H9 (cell line): ENCODE measurements around the gene CENPP. TPM values are rescaled to one million over a fixed set of nuclear protein-coding genes. Genes with fewer than 3 reads are reported as not detected.

Source experiments
- DNase-seq: peaks from one replicate; pipeline ENCODE4 v3.0.0-alpha.2; 2017
- H2AFZ ChIP-seq: one replicate; pipeline ENCODE4 v1.6.1; 2013; ENCODE audit warnings: mild to moderate bottlenecking, low read length, control low read depth, moderate library complexity
- H2AK5ac ChIP-seq: 2 replicates; pipeline ENCODE4 v1.6.1; 2013; ENCODE audit warnings: low read length, control low read depth, mixed read lengths; ENCODE audit not compliant: insufficient read length
- H2BK120ac ChIP-seq: one replicate; pipeline ENCODE4 v1.6.1; 2013; ENCODE audit warnings: low read depth, mild to moderate bottlenecking, low read length, control low read depth, inconsistent platforms; ENCODE audit not compliant: poor library complexity, severe bottlenecking
- H2BK12ac ChIP-seq: 2 replicates; pipeline ENCODE4 v1.6.1; 2013; ENCODE audit warnings: low read length, control low read depth, mixed read lengths, low read depth; ENCODE audit not compliant: insufficient read length
- H2BK15ac ChIP-seq: 2 replicates; pipeline ENCODE4 v1.6.1; 2013; ENCODE audit warnings: low read depth, low read length, control low read depth
- H2BK20ac ChIP-seq: one replicate; pipeline ENCODE4 v1.6.1; 2013; ENCODE audit warnings: low read depth, mild to moderate bottlenecking, low read length, control low read depth, inconsistent platforms; ENCODE audit not compliant: poor library complexity, severe bottlenecking
- H2BK5ac ChIP-seq: 2 replicates; pipeline ENCODE4 v1.6.1; 2013; ENCODE audit warnings: low read length, control low read depth, mixed read lengths; ENCODE audit not compliant: insufficient read length
- H3K14ac ChIP-seq: 2 replicates; pipeline ENCODE4 v1.6.1; 2013; ENCODE audit warnings: low read length, control low read depth; ENCODE audit not compliant: insufficient read depth
- H3K18ac ChIP-seq: 2 replicates; pipeline ENCODE4 v1.6.1; 2013; ENCODE audit warnings: low read depth, mild to moderate bottlenecking, mixed read lengths, low read length, control low read depth; ENCODE audit not compliant: insufficient read length
- H3K23ac ChIP-seq: 2 replicates; pipeline ENCODE4 v1.6.1; 2013; ENCODE audit warnings: low read length, control low read depth, mixed read lengths, low read depth; ENCODE audit not compliant: insufficient read length
- H3K23me2 ChIP-seq: 2 replicates; pipeline ENCODE4 v1.6.1; 2013; ENCODE audit warnings: low read depth, mild to moderate bottlenecking, mixed read lengths, low read length, control low read depth; ENCODE audit not compliant: insufficient read length, poor library complexity, severe bottlenecking
- H3K27ac ChIP-seq: 2 replicates; pipeline ENCODE4 v1.5.1; 2013; ENCODE audit warnings: low read length, control low read depth, mixed read lengths, low read depth; ENCODE audit not compliant: insufficient read length
- H3K27me3 ChIP-seq: 2 replicates; pipeline ENCODE4 v1.6.1; 2013; ENCODE audit warnings: low read length, control low read depth, inconsistent platforms; ENCODE audit not compliant: insufficient read depth
- H3K4ac ChIP-seq: 2 replicates; pipeline ENCODE4 v1.6.1; 2013; ENCODE audit warnings: low read depth, mild to moderate bottlenecking, control low read depth, inconsistent platforms, low read length, moderate library complexity
- H3K4me1 ChIP-seq: 2 replicates; pipeline ENCODE4 v1.6.1; 2013; ENCODE audit warnings: low read length, control low read depth, inconsistent platforms; ENCODE audit not compliant: insufficient read depth
- H3K4me2 ChIP-seq: 2 replicates; pipeline ENCODE4 v1.6.1; 2013; ENCODE audit warnings: low read length, control low read depth, mixed read lengths; ENCODE audit not compliant: insufficient read length, insufficient read depth
- H3K56ac ChIP-seq: 2 replicates; pipeline ENCODE4 v1.6.1; 2013; ENCODE audit warnings: low read depth, mild to moderate bottlenecking, mixed read lengths, low read length, control low read depth; ENCODE audit not compliant: insufficient read length
- H3K79me1 ChIP-seq: 2 replicates; pipeline ENCODE4 v1.6.1; 2013; ENCODE audit warnings: low read depth, mild to moderate bottlenecking, moderate library complexity, low read length, control low read depth, inconsistent platforms; ENCODE audit not compliant: insufficient read depth, poor library complexity, severe bottlenecking
- H3K79me2 ChIP-seq: 2 replicates; pipeline ENCODE4 v1.6.1; 2013; ENCODE audit warnings: low read length, control low read depth, inconsistent platforms; ENCODE audit not compliant: insufficient read depth
- H3K9ac ChIP-seq: 2 replicates; pipeline ENCODE4 v1.6.1; 2013; ENCODE audit warnings: low read length, control low read depth, mixed read lengths; ENCODE audit not compliant: insufficient read length; ENCODE audit errors: extremely low read depth
- H3K9me3 ChIP-seq: one replicate; pipeline ENCODE4 v1.6.1; 2013; ENCODE audit warnings: low read depth, low read length, inconsistent platforms; ENCODE audit not compliant: control insufficient read depth
- H3T11ph ChIP-seq: one replicate; pipeline ENCODE4 v1.6.1; 2013; ENCODE audit warnings: mild to moderate bottlenecking, low read length, control low read depth, inconsistent platforms
- H4K20me1 ChIP-seq: one replicate; pipeline ENCODE4 v1.6.1; 2013; ENCODE audit not compliant: control insufficient read depth, insufficient read length, insufficient read depth
- H4K5ac ChIP-seq: 2 replicates; pipeline ENCODE4 v1.6.1; 2013; ENCODE audit warnings: low read depth, mild to moderate bottlenecking, mixed read lengths, low read length, control low read depth; ENCODE audit not compliant: insufficient read length
- H4K8ac ChIP-seq: replicated peaks from 2 replicates; pipeline ENCODE4 v1.6.1; 2013; ENCODE audit warnings: low read length, control low read depth, mixed read lengths, low read depth; ENCODE audit not compliant: insufficient read length
- H4K91ac ChIP-seq: 2 replicates; pipeline ENCODE4 v1.6.1; 2013; ENCODE audit warnings: low read depth, mild to moderate bottlenecking, moderate library complexity, mixed read lengths, low read length, control low read depth; ENCODE audit not compliant: insufficient read length
- H3K27ac Mint-ChIP-seq, 3 experiments: 2 replicates in 2 of 3; 3 replicates in 1 of 3; pipeline ENCODE4 v1.8.0; 2020 to 2021; ENCODE audit warnings: mixed read lengths in 3 of 3, mild to moderate bottlenecking in 1 of 3, moderate library complexity in 1 of 3
- H3K27me3 Mint-ChIP-seq: 2 replicates; pipeline ENCODE4 v1.8.0; 2021; ENCODE audit warnings: low read depth, mild to moderate bottlenecking, moderate library complexity, mixed read lengths
- H3K36me3 Mint-ChIP-seq, 3 experiments: 2 replicates in 2 of 3; 3 replicates in 1 of 3; pipeline ENCODE4 v1.8.0; 2020 to 2021; ENCODE audit warnings: low read depth in 3 of 3, mixed read lengths in 3 of 3; ENCODE audit not compliant: insufficient read depth in 1 of 3
- H3K4me1 Mint-ChIP-seq, 2 experiments: 2 replicates each; pipeline ENCODE4 v1.8.0; 2020; ENCODE audit warnings: mixed read lengths in 2 of 2
- H3K4me3 Mint-ChIP-seq, 2 experiments: 2 replicates in 1 of 2; 3 replicates in 1 of 2; pipeline ENCODE4 v1.8.0; 2020 to 2021; ENCODE audit warnings: mild to moderate bottlenecking in 2 of 2, mixed read lengths in 2 of 2, moderate library complexity in 1 of 2
- H3K9me3 Mint-ChIP-seq, 2 experiments: 2 replicates in 1 of 2; 3 replicates in 1 of 2; pipeline ENCODE4 v1.8.0; 2020; ENCODE audit warnings: mild to moderate bottlenecking in 2 of 2, mixed read lengths in 2 of 2, moderate library complexity in 1 of 2
- WGBS: extraction: QIAGEN DNeasy Blood & Tissue Kit; methylation state at CpG from one replicate; pipeline ENCODE4 v1.1.7; 2013; ENCODE audit warnings: missing lambda C conversion rate, low lambda C conversion rate, mixed read lengths; ENCODE audit not compliant: insufficient read length; ENCODE audit errors: extremely low coverage; 5-methylcytosine and 5-hydroxymethylcytosine counted together
- total RNA-seq: library from RNA; stranded (reverse); gene quantifications from 2 replicates; pipeline ENCODE4 v1.2.1, GENCODE V29; 2021
- TF ChIP-seq, protein P1 (sequence below): fragments of 200-600 bp; sonication (generic); conservative IDR thresholded peaks from 3 replicates; pipeline ENCODE4 v1.8.0; 2021; ENCODE audit warnings: antibody characterized with exemption, mild to moderate bottlenecking

Gene CENPP
- total RNA-seq, 1 experiment from 2014 or later = 9.1 TPM

DNA sequence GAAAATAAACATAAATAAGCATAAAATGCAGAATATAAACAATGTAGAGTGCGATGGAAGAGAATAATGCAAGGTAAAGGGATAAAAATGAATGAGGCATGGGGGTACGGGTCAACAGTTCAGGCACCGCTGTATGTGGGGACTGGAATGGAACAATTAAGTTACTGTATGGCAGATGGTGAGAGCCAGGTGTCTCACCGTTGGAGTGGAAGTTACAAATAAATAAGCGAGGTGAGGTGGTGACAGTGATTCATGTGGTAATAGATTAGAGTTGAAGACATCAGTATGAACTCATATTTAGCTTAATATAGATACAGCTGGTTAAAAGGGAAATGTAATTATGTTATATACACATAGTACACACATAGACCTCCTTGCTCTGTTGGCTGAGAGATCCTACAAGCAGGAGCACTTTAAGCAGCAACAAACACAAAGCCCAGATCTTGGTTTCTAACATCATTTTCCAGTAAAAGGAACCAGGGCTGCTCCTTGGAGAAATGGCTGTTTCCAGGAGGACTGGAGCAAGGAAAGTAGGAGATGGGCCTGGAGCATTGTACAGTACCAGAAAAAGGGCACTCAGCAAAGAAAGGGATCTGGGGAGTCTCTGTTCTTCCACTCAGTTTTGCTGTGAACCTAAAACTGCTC is 100.9 kb downstream of the CENPP start:
- Histone ChIP-seq H2AK5ac (no peak overlapping the region), H2AFZ (no peak overlapping the region), H3T11ph (no peak overlapping the region), H3K23ac (no peak overlapping the region), H3K14ac (no peak overlapping the region), H2BK20ac (no peak overlapping the region), H4K91ac (no peak overlapping the region), H2BK15ac (no peak overlapping the region), H3K4ac (no peak overlapping the region), H3K9me3 (no peaks in the 10 kb centered on the region), H3K27ac (no peak overlapping the region), H3K4me1 (no peaks in the 10 kb centered on the region), H3K4me2 (no peak overlapping the region), H3K18ac (no peak overlapping the region), H3K27me3 (no peaks in the 10 kb centered on the region), H4K5ac (no peak overlapping the region), H2BK12ac (no peak overlapping the region), H2BK5ac (no peak overlapping the region), H3K23me2 (no peaks in the 10 kb centered on the region), H4K20me1 (no peaks in the 10 kb centered on the region), H2BK120ac (no peak overlapping the region), H3K79me2 (no peaks in the 10 kb centered on the region), H3K9ac (no peak overlapping the region), H3K56ac (no peak overlapping the region), H3K79me1 (no peaks in the 10 kb centered on the region), H4K8ac (no peak overlapping the region)
- Mint-ChIP-seq H3K4me3 (no peak overlapping the region), H3K27ac (no peak overlapping the region), H3K27me3 (no peaks in the 10 kb centered on the region), H3K36me3 (no peaks in the 10 kb centered on the region), H3K4me1 (no peaks in the 10 kb centered on the region), H3K9me3 (no peaks in the 10 kb centered on the region)
- TF ChIP-seq, protein P1, sequence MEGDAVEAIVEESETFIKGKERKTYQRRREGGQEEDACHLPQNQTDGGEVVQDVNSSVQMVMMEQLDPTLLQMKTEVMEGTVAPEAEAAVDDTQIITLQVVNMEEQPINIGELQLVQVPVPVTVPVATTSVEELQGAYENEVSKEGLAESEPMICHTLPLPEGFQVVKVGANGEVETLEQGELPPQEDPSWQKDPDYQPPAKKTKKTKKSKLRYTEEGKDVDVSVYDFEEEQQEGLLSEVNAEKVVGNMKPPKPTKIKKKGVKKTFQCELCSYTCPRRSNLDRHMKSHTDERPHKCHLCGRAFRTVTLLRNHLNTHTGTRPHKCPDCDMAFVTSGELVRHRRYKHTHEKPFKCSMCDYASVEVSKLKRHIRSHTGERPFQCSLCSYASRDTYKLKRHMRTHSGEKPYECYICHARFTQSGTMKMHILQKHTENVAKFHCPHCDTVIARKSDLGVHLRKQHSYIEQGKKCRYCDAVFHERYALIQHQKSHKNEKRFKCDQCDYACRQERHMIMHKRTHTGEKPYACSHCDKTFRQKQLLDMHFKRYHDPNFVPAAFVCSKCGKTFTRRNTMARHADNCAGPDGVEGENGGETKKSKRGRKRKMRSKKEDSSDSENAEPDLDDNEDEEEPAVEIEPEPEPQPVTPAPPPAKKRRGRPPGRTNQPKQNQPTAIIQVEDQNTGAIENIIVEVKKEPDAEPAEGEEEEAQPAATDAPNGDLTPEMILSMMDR = no peak
- DNase-seq = no peak
- no CpG with 5 or more reads among the region's 5 CpGs for WGBS
